Keratinocyte (primary cell): ENCODE results near the gene DNMT3A. TPM values are rescaled to one million over a fixed set of nuclear protein-coding genes. Genes with fewer than 3 reads are reported as not detected.

Experiments
- DNase-seq: peaks from one replicate; pipeline ENCODE4 v3.0.0-alpha.2; 2011; ENCODE audit warnings: low read depth, missing footprints, low spot score
- FAIRE-seq: peaks from 2 replicates; lab custom pipeline; 2011; peaks lifted over from hg19 to GRCh38; lab: Jason Lieb, UNC
- H2AFZ ChIP-seq: 2 replicates; pipeline ENCODE4 v1.6.0; 2012; ENCODE audit warnings: low read length, control low read depth, inconsistent platforms; ENCODE audit not compliant: control insufficient read depth
- H3K27ac ChIP-seq: 2 replicates; pipeline ENCODE4 v1.5.1; 2011; ENCODE audit warnings: low read length; ENCODE audit not compliant: control insufficient read depth, insufficient read depth
- H3K27me3 ChIP-seq: 3 replicates; pipeline ENCODE4 v1.6.0; 2011; ENCODE audit warnings: low read length; ENCODE audit not compliant: control insufficient read depth, insufficient read depth; ENCODE audit errors: extremely low read depth
- H3K36me3 ChIP-seq, 2 experiments: 2 replicates in 1 of 2; 3 replicates in 1 of 2; pipeline ENCODE4 v1.5.1; 2011; ENCODE audit warnings: low read length in 2 of 2, mild to moderate bottlenecking in 1 of 2; ENCODE audit not compliant: control insufficient read depth in 2 of 2, insufficient read depth in 2 of 2; ENCODE audit errors: extremely low read depth in 1 of 2
- H3K4me1 ChIP-seq: 3 replicates; pipeline ENCODE4 v1.5.1; 2011; ENCODE audit warnings: low read length; ENCODE audit not compliant: control insufficient read depth, insufficient read depth; ENCODE audit errors: extremely low read depth
- H3K4me2 ChIP-seq: 3 replicates; pipeline ENCODE4 v1.6.0; 2011; ENCODE audit warnings: low read depth, low read length; ENCODE audit not compliant: control insufficient read depth, insufficient read depth; ENCODE audit errors: extremely low read depth
- H3K4me3 ChIP-seq, 3 experiments: fragments of 200-600 bp in 1 of 3; sonication (generic) in 1 of 3; 2 replicates in 2 of 3; 3 replicates in 1 of 3; pipeline ENCODE4 v1.5.1; 2011 to 2016; ENCODE audit warnings: low read length in 3 of 3, mild to moderate bottlenecking in 3 of 3, control low read depth in 2 of 3, inconsistent platforms in 1 of 3, low read depth in 1 of 3, mixed read lengths in 1 of 3, mixed run types in 1 of 3, moderate library complexity in 1 of 3; ENCODE audit not compliant: control insufficient read depth in 2 of 3, insufficient read depth in 2 of 3; ENCODE audit errors: extremely low read depth in 1 of 3
- H3K79me2 ChIP-seq: 2 replicates; pipeline ENCODE4 v1.6.0; 2012; ENCODE audit warnings: low read length; ENCODE audit not compliant: control insufficient read depth, insufficient read depth
- H3K9ac ChIP-seq: 3 replicates; pipeline ENCODE4 v1.6.0; 2011; ENCODE audit warnings: low read length; ENCODE audit not compliant: control insufficient read depth, insufficient read depth; ENCODE audit errors: extremely low read depth
- H3K9me1 ChIP-seq: 3 replicates; pipeline ENCODE4 v1.6.0; 2011; ENCODE audit warnings: low read length; ENCODE audit not compliant: control insufficient read depth, insufficient read depth; ENCODE audit errors: extremely low read depth
- H3K9me3 ChIP-seq: 2 replicates; pipeline ENCODE4 v1.5.1; 2012; ENCODE audit warnings: low read depth, low read length; ENCODE audit not compliant: control insufficient read depth
- H4K20me1 ChIP-seq: 3 replicates; pipeline ENCODE4 v1.6.0; 2011; ENCODE audit warnings: low read length; ENCODE audit not compliant: control insufficient read depth, insufficient read depth; ENCODE audit errors: extremely low read depth
- EZH2 ChIP-seq: IDR thresholded peaks from one replicate; pipeline ENCODE4 v1.6.1; 2012; ENCODE audit warnings: inconsistent platforms, mild to moderate bottlenecking, low read length, moderate library complexity
- dilution Hi-C: fragments of 300-500 bp; cut with MboI; formaldehyde crosslinking; loops from one replicate; pipeline ENCODE4 v1.7.0; 2020; ENCODE audit warnings: low sequenced_read_pairs; ENCODE audit not compliant: extremely low pct_ligation_motif_present
- polyA plus RNA-seq, 5 experiments: library from polyadenylated mRNA; depleted of rRNA in 3 of 5; stranded (reverse) in 3 of 5; stranded (forward) in 1 of 5; unstranded in 1 of 5; fragments of >200 nt; gene quantifications; 1 replicate in 1 of 5; 2 replicates in 3 of 5; 3 replicates in 1 of 5; pipeline versions ENCODE4 v1.2.1 to v1.2.3, GENCODE V29; 2011 to 2012; ENCODE audit warnings: missing spikeins in 2 of 5, low read depth in 1 of 5, low replicate concordance in 1 of 5
- TF ChIP-seq, protein P1 (sequence below), 3 experiments: IDR thresholded peaks in 1 of 3; conservative IDR thresholded peaks in 1 of 3; optimal IDR thresholded peaks in 1 of 3; 2 replicates in 2 of 3; 3 replicates in 1 of 3; pipeline versions ENCODE3 to v1.5.1; 2011; ENCODE audit warnings: low read length in 3 of 3, mild to moderate bottlenecking in 3 of 3, moderate library complexity in 2 of 3, control low read depth in 1 of 3, inconsistent platforms in 1 of 3; ENCODE audit not compliant: insufficient read depth in 2 of 3; ENCODE audit errors: extremely low read depth in 1 of 3

Gene DNMT3A
- polyA plus RNA-seq, 1 donor (not counting 4 experiments of a cell fraction or from before 2014, with no cell fraction given) = 1.5 TPM

DNA sequence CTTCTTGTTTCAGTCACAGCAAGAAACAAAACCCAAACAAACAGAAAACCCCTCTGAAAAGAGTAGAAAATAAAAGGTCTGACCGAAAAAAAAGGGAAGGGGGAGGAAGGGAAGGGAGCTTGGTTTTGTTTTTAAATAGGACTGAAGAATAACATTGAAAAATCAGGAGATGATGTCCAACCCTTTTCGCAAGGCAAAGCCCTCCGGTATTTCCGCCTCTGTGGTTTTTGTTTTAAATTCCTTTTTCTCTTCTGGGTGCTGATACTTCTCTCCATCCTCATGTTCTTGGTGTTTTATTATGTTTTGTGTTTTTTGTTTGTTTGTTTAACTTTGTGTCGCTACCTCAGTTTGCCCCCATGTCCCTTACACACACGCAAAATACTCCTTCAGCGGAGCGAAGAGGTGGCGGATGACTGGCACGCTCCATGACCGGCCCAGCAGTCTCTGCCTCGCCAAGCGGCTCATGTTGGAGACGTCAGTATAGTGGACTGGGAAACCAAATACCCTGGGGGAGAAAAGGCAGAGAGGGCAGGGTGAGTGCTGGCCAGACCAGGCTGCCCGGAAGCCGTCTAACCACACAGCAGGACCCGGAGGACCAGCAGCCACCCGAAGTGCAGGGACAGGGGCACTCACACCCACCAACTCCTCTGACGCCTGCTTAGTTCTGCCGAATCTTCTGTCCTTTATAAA is 107.7 kb downstream of the DNMT3A start:
- Histone ChIP-seq H3K9ac (no peak overlapping the region), H3K4me1 (no peaks in the 10 kb centered on the region), H3K9me3 (no peaks in the 10 kb centered on the region), H4K20me1 (no peaks in the 10 kb centered on the region), H3K27ac (no peak overlapping the region), H3K9me1 (no peaks in the 10 kb centered on the region), H3K4me2 (no peak overlapping the region), H2AFZ (no peak overlapping the region), H3K79me2 (no peaks in the 10 kb centered on the region), H3K36me3 (peaks cover 3 to 13% of the 10 kb centered on the region in 2 experiments), H3K4me3 (no peak overlapping the region), H3K27me3 (no peaks in the 10 kb centered on the region)
- DNase-seq (no peak), FAIRE-seq (no peak)
- dilution Hi-C loops = no loop called here
- TF ChIP-seq EZH2 = no peak
- TF ChIP-seq, protein P1, sequence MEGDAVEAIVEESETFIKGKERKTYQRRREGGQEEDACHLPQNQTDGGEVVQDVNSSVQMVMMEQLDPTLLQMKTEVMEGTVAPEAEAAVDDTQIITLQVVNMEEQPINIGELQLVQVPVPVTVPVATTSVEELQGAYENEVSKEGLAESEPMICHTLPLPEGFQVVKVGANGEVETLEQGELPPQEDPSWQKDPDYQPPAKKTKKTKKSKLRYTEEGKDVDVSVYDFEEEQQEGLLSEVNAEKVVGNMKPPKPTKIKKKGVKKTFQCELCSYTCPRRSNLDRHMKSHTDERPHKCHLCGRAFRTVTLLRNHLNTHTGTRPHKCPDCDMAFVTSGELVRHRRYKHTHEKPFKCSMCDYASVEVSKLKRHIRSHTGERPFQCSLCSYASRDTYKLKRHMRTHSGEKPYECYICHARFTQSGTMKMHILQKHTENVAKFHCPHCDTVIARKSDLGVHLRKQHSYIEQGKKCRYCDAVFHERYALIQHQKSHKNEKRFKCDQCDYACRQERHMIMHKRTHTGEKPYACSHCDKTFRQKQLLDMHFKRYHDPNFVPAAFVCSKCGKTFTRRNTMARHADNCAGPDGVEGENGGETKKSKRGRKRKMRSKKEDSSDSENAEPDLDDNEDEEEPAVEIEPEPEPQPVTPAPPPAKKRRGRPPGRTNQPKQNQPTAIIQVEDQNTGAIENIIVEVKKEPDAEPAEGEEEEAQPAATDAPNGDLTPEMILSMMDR (optimal IDR thresholded peaks at IDR 0.05 in 1 of 3, IDR thresholded peaks at IDR 0.05 in 1 of 3, conservative IDR thresholded peaks at IDR 0.05 in 1 of 3; ENCODE audit: extremely low read depth in 1 of 3, insufficient read depth in 2 of 3, low read length in 3 of 3) = no peak

DNA sequence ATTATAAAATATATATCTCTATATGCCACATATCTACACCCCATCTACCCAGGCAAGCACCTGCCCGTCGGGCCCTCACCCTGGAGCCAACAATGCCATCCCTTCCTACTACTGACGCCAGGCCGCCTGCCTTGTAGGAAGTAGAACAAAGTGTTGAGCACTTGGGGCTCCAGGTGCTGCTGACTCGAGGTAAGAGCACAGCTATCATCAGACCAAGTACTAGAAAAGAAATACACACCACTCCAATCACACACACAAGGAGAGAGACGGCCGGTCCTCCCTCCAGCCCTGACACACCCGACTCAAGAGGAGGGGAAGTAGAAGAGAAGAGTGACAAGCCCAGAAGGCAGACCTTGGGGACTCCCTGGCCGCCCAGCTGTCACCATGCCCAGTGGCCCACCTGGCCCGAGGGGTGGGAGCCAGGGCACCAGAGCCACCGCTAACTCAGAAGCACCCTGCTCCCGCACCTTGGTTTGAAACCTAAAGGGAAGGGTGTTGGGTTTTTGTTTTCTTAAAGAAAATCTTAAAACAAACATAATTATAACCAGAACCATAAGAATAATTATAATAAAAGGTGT is 109.4 kb downstream of the DNMT3A start:
- no peaks in the 10 kb centered on the region for H3K9me3 ChIP-seq
- dilution Hi-C loops = no loop called here
- H3K4me3 ChIP-seq = no peak overlapping the region
- H4K20me1 ChIP-seq = no peaks in the 10 kb centered on the region
- FAIRE-seq (no peak), DNase-seq (no peak)
- no peaks in the 10 kb centered on the region for H3K27me3 ChIP-seq
- H3K4me1 ChIP-seq = peaks cover 2% of the 10 kb centered on the region
- H3K4me2 ChIP-seq = no peak overlapping the region
- H3K79me2 ChIP-seq = no peaks in the 10 kb centered on the region
- H3K9me1 ChIP-seq = no peaks in the 10 kb centered on the region
- H3K36me3 ChIP-seq = peaks cover 3 to 13% of the 10 kb centered on the region in 2 experiments
- H2AFZ ChIP-seq = no peak overlapping the region
- no peak overlapping the region for H3K9ac ChIP-seq
- H3K27ac ChIP-seq = no peak overlapping the region
- TF ChIP-seq EZH2 = no peak
- TF ChIP-seq, protein P1 (optimal IDR thresholded peaks at IDR 0.05 in 1 of 3, IDR thresholded peaks at IDR 0.05 in 1 of 3, conservative IDR thresholded peaks at IDR 0.05 in 1 of 3; ENCODE audit: extremely low read depth in 1 of 3, insufficient read depth in 2 of 3, low read length in 3 of 3) = no peak
